ENCODE measurements around the gene COL6A1.

DNA sequence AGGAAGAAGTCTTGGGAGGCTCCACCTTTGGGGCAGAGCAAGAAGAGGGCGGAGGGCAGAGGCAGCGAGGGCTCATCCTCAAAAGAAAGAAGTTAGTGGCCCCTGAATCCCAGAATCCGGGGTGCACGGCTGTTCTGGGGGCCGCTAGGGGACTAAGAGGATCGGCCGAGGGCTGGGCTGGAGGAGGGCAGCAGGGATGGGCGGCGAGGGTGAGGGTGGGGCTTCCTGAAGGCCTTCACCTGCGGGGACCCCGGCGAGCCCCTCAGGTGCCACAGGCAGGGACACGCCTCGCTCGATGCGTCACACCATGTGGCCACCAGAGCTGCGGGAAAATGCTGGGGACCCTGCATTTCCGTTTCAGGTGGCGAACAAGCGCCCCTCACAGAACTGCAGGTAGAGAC lies 23.9 kb downstream of the COL6A1 start:
- no peak for TF ChIP-seq SMC3 (conservative IDR thresholded peaks at IDR 0.05; ENCODE audit: poor library complexity)
- TF ChIP-seq, protein P1, sequence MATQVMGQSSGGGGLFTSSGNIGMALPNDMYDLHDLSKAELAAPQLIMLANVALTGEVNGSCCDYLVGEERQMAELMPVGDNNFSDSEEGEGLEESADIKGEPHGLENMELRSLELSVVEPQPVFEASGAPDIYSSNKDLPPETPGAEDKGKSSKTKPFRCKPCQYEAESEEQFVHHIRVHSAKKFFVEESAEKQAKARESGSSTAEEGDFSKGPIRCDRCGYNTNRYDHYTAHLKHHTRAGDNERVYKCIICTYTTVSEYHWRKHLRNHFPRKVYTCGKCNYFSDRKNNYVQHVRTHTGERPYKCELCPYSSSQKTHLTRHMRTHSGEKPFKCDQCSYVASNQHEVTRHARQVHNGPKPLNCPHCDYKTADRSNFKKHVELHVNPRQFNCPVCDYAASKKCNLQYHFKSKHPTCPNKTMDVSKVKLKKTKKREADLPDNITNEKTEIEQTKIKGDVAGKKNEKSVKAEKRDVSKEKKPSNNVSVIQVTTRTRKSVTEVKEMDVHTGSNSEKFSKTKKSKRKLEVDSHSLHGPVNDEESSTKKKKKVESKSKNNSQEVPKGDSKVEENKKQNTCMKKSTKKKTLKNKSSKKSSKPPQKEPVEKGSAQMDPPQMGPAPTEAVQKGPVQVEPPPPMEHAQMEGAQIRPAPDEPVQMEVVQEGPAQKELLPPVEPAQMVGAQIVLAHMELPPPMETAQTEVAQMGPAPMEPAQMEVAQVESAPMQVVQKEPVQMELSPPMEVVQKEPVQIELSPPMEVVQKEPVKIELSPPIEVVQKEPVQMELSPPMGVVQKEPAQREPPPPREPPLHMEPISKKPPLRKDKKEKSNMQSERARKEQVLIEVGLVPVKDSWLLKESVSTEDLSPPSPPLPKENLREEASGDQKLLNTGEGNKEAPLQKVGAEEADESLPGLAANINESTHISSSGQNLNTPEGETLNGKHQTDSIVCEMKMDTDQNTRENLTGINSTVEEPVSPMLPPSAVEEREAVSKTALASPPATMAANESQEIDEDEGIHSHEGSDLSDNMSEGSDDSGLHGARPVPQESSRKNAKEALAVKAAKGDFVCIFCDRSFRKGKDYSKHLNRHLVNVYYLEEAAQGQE (IDR thresholded peaks at IDR 0.05; ENCODE audit: borderline replicate concordance): no peak
- TF ChIP-seq, protein P2, sequence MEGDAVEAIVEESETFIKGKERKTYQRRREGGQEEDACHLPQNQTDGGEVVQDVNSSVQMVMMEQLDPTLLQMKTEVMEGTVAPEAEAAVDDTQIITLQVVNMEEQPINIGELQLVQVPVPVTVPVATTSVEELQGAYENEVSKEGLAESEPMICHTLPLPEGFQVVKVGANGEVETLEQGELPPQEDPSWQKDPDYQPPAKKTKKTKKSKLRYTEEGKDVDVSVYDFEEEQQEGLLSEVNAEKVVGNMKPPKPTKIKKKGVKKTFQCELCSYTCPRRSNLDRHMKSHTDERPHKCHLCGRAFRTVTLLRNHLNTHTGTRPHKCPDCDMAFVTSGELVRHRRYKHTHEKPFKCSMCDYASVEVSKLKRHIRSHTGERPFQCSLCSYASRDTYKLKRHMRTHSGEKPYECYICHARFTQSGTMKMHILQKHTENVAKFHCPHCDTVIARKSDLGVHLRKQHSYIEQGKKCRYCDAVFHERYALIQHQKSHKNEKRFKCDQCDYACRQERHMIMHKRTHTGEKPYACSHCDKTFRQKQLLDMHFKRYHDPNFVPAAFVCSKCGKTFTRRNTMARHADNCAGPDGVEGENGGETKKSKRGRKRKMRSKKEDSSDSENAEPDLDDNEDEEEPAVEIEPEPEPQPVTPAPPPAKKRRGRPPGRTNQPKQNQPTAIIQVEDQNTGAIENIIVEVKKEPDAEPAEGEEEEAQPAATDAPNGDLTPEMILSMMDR (IDR thresholded peaks at IDR 0.05; ENCODE audit: poor library complexity, severe bottlenecking): no peak
- TF ChIP-seq POLR2AphosphoS5 (IDR thresholded peaks at IDR 0.05): no peak
- TF ChIP-seq EZH2 (IDR thresholded peaks at IDR 0.05; ENCODE audit: borderline replicate concordance, insufficient read depth, low read length, poor library complexity, severe bottlenecking): no peak
- no peak for TF ChIP-seq TAF1 (IDR thresholded peaks at IDR 0.05; ENCODE audit: low read depth)
- no peak for TF ChIP-seq EP300 (conservative IDR thresholded peaks at IDR 0.05; ENCODE audit: poor library complexity, severe bottlenecking)
- no peak for TF ChIP-seq MXI1 (conservative IDR thresholded peaks at IDR 0.05; ENCODE audit: poor library complexity, severe bottlenecking)

All from neural cell (in vitro differentiated cells).